DMS114 treated with DMSO at 0.1 percent for 48 hours (cell line): ENCODE results near the gene DOLPP1.
"Not testable (repeated sequence)": the region's sequence is repeated elsewhere in the genome, so short reads cannot be mapped to it uniquely, and the experiment has no call there.

Experiments
- DNase-seq: peaks from one replicate; lab custom pipeline; 2025; ENCODE audit not compliant: unreplicated experiment; lab: John Stamatoyannopoulos, UW

Gene DOLPP1

GRCh38 chr9:129080601-129081387 lies at the start of gene DOLPP1:
Gene DOLPP1 (plus strand): TSS chr9:129081111. CDS start chr9:129081132, 21 bp downstream.
- DNase-seq: peak; percentile 96

GRCh38 chr9:129031514-129031913 lies 49.4 kb upstream of the DOLPP1 start:
- DNase-seq: no peak

- no peak for DNase-seq
Measured at GRCh38 chr9:129032541-129033159, 48.3 kb upstream of the DOLPP1 start.

GRCh38 chr9:129033216-129033615 lies 47.7 kb upstream of the DOLPP1 start:
- DNase-seq: no peak

GRCh38 chr9:129035838-129036237 lies 45.1 kb upstream of the DOLPP1 start:
- DNase-seq: not testable (repeated sequence)

GRCh38 chr9:129036241-129036922 lies 44.5 kb upstream of the DOLPP1 start, which contains the start of gene MIGA2:
Gene MIGA2 (plus strand): TSS chr9:129036626. CDS start chr9:129040595, 3,969 bp downstream.
- peak; percentile 97 for DNase-seq

GRCh38 chr9:129036923-129037766 lies 43.8 kb upstream of the DOLPP1 start:
- no peak for DNase-seq

GRCh38 chr9:129037767-129038098 lies 43.2 kb upstream of the DOLPP1 start:
- DNase-seq: no peak

GRCh38 chr9:129038109-129038852 lies 42.6 kb upstream of the DOLPP1 start:
- DNase-seq: no peak

GRCh38 chr9:129040113-129040643 lies 40.7 kb upstream of the DOLPP1 start:
- no peak for DNase-seq

GRCh38 chr9:129042016-129042415 lies 38.9 kb upstream of the DOLPP1 start:
- DNase-seq: no peak

GRCh38 chr9:129052592-129052991 lies 28.3 kb upstream of the DOLPP1 start:
- DNase-seq: no peak

- no peak for DNase-seq
Measured at GRCh38 chr9:129053020-129053419, 27.9 kb upstream of the DOLPP1 start.

GRCh38 chr9:129054163-129054851 lies 26.6 kb upstream of the DOLPP1 start:
- no peak for DNase-seq

- no peak for DNase-seq
Measured at GRCh38 chr9:129058965-129059795, 21.7 kb upstream of the DOLPP1 start.

GRCh38 chr9:129059796-129060785 lies 20.8 kb upstream of the DOLPP1 start:
- DNase-seq: no peak

GRCh38 chr9:129060991-129061390 lies 19.9 kb upstream of the DOLPP1 start:
- DNase-seq: no peak
